GM18526 (cell line): ENCODE measurements around the gene GADD45B.

Source experiments
- POLR2A ChIP-seq: IDR thresholded peaks from 3 replicates; pipeline ENCODE4 v1.6.1; 2011; ENCODE audit not compliant: insufficient read length; ENCODE audit errors: extremely low read depth

GADD45B gene

DNA sequence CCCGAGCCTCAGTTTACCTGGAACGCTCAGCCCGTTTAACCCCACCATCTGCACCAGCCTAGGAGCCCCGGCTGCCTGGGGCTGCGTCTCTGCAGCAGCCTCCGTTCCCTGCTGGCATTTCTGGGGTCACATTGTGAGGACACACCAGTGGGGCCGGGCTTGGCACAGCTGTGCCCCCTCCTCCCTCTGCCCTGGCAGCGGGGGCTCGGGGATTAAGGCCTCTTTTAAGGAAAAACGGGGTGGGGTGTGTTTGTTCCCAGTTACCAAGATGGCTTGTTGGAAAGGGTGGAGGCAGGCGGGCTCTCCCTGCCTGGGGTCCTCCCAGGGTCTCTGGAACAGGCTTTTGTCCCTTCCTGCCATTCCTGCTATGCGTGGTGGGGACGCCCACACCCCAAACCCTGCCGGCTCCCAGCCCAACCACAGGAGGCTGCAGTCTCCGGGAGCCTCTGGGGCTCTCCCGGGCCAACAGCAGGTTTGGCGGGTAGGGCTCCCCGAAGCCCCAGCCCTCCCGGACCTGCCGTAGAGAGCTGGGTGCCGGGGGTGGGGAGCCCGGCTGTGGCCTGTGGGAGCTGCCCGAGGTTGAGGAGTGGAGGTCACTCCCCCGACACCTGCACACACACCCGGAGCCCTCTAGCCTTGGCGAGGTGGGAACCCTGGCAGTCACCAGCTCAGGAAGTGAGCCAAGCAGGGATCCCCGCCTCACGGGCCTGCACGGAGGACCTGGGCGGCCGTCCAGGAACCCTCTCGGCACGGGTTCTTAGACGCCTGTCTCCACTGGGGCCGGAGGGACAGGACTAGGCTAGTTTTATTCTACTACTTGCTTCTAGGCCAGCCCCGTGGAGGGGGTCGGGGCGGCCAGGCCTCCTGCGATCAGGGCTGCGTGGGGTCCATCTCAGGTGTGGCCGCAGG lies 36.9 kb downstream of the GADD45B start:
- TF ChIP-seq POLR2A = no peak

DNA sequence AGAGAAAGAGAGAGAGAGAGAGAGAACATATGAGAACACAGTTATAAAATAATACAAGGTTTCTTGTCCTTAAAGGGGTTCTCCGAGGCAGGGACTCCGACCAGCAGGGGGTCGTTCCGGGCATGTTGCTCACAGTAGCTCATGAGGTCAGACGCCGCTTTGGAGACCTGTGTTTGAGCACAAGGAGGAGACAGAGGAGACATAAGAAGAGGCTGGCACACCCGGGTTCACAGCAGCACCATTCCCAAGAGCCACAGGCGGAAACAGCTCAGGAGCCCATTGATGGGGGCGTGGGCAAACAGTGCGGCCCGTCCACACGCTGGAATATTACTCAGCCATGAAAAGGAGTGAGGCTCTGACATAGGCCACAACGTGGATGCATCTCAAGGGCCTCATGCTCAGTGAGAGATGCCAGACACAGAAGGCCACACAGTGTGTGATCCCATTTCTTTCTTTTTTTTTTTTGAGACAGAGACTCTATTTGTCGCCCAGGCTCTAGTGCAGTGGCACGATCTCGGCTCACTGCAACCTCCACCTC lies 39.1 kb downstream of the GADD45B start:
- no peak for TF ChIP-seq POLR2A

DNA sequence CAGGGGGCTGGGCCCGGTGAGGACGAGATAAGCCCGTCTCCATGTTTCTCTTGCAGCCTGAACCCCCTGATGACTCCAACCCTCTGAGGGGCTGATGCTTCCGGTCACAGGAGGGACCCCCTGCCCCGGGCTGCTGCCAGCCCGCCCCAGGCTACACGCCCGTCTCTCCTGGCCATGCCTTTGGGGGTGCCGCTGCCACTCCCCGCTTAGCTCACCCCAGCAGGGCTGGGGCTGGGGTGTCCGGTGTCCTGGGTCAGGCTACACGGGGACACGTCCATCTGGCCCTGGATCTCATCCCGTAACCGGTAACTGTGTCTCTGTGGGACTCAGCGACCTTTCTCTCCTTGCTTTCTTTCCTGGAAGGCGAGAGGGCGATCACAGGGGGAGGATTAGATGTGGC lies 40.8 kb downstream of the GADD45B start:
- TF ChIP-seq POLR2A = no peak

DNA sequence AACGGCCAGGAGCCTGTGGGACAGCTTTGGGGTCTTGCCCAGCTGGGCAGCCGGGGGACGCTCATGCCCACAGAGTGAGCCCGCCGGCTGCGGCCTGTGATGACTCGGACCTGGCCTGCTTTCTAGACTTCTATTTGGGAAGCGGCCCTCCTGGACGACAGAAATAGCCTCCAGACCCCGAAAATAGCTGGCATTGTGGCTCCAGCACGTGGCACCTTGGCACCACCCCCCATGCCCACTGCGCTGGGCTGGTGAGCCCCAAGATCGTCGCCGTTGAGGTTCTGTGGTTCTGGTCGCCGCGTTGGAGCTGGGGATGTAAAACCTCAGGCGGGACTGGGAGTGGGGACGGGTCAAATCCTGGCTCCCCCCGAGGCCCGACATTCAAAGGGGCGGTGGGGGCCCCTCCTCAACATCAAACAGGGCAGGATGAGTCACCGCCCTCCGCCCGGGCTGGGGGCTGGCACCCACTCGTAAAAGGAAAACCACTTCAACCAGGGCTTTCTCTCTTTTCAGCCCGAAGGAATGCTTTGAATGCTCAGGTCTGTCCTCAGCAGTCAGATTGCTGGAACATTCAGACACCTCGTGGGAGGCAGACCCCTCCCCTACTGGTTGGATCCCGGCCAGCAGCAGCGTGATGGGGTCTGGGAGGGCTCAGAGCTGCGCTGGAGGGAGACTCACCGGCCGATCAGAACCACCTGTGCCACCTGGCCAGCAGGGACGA lies 42.1 kb downstream of the GADD45B start:
- TF ChIP-seq POLR2A = no peak

DNA sequence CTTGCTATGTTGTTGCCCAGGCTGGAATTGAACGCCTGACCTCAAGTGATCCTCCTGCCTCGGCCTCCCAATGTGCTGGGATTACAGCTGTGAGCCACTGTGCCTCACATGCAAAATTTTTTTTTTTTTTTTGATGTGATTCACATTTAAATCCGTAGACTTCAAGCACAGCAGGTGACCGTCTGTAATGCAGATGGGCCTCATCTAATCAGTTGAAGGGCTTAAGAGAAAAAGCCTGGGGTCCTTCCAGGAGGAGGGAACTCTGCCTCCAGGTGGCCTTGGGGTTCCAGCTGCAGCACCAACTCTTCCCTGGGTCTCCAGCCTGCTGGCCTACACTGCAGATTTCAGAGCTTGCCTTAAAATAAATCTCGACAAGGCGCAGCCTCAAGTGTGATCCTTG lies 43.6 kb downstream of the GADD45B start:
- no peak for TF ChIP-seq POLR2A

DNA sequence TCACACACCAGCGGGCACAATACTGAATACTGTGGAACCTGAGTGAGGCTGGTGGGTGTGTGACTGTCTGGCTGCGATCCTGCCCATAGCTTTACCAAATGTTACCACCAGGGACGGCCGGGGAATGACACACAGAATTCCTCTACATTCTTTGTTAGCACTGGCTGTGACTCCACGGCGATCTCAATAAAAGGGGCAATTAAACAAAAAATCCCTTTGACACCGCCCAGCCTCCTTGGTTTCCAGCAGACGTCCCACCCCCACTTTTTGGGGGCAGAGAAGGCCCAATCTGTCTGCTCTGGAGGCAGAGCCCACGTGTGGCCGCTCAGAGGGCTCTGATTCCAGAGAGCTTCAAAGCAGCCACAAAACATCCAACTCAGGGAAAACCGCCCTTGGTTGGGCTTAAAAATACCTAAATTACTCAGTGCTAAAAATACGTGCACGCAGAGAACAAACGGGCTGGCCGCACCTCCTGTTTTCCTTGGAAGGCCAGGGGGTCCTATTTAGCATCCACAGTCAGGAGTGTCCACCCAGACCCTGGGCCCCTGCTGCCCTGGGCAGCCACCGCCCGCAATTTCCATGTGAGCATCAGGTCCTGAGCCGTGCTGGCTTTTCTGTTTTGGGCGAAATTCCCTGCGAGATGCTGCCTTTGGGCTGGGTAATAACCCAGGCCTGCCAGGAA lies 47.8 kb downstream of the GADD45B start:
- no peak for TF ChIP-seq POLR2A

DNA sequence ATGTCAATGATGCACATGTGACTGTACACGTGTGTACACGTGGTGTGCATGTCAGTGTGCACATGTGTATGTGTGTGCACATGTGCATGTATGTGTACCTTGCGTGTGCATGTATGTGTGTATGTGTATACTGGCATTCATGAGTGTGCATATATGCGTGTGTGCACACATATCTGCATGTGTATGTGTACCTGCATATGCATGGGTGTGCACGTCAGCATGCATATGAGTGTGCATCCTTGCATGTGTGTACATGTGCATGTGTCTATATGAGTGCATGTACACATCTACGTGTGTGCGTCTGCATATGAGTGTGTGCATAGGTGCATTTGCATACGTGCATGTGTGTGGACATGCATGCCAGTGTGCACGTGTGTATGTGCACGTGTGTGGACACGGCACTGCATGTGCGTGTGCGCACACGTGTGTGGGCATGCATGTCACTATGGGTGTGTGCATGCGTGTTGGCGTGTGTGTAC lies 48.5 kb downstream of the GADD45B start:
- TF ChIP-seq POLR2A = no peak

DNA sequence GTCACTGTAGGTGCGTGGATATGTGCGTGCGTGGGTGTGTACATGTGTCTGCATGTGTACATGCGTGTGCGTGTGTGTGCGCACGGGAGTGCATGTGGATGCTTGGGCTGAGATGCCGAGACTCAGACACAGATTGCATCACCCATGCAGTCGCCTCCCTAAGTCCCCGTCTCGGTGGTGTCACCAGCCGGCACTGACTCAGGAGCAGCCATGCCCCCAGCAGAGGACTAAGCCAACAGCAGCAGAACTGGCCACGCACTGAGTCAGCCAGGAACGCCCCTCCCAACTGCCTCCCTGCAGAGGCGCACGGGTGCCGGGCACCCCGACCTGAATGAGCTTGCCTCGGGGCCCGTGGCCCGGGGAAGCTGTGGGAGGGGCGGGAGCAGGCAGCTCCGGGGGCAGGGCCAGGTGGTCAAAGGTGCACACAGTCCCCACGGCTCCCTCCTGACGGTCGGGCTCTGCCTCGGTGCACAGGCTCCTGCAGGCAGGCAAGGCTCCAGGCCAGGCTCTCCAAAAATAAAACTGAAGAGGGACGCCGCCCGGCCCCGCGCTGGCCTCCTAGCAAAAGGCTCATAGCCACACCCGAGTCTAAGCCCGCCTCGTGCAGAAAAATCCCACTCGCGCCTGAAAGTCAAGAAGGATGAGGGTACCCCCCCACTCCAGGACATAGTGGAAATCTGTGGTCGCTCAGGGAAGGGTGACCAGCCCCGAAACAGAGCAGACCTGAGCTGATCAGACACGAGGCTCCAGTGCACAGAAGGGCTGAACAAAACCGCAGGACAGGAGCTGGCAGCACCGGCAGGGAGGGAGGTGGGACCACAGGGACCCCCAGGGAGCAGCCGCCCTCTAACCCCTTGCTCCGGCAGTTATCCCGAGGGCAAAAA lies 49.2 kb downstream of the GADD45B start:
- TF ChIP-seq POLR2A = no peak

DNA sequence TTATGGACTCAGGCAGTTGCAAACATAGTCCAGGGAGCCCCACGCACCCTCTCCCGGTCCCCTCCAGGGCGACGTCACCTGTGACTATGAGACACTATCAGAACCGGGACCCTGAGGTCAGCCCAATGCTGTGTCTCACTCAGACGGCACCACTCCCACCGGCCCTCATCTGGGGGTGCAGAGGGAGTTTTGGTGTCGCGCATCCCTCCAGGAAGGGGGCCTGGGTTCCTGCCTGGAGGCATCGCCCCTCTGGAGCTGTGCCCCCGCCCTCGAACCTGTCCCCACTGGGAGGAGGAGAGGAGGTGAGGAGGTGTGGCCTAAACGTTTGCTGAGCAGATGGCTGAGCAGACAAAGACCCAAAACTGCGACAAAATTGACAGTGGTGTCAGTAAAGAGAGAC lies 51.2 kb downstream of the GADD45B start:
- no peak for TF ChIP-seq POLR2A

DNA sequence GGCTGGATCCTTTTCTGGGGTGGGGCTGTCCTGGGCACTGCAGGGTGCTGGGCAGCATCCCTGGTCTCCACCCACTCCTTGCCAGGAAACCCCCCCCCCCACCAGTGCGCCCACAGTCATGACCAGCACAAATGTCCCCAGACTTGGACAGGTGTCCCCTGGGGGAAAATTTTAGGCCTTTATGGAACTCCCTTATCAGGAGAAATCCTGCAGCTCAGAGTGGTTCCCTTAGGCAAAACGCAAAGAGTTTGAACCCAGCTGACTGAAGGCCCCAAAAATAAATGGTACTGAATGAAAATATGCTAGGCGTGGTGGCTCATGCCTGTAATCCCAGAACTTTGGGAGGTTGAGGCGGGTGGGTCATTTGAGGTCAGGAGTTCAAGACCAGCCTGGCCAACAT lies 51.8 kb downstream of the GADD45B start:
- TF ChIP-seq POLR2A = no peak
